ENCODE data around the gene GAB4. TPM values are rescaled to one million over a fixed set of nuclear protein-coding genes. Genes with fewer than 3 reads are reported as not detected.

Gene GAB4
- total RNA-seq, 1 experiment from 2014 or later = not detected

DNA sequence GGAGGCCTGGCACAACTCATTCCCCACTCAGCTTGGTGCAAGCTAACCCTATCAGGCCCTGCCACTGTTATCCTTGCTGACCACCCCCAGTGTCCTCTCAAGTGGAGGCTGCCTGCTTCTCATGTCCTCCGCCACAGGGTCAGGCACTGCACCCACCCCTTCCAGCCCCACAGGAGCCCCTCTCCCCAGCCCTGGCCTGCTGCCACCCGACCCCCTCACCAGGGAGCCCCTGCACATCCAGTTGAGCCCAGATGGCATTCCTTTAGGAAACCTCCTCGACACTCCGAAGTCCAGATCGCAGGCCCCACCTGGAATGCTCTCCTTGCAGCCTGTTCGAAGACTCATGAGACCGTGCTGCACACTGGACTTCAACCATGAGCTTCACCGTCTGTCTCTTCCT, 48.8 kb upstream of the GAB4 start:
- WGBS (ENCODE audit: extremely low coverage, insufficient read length, low lambda C conversion rate) = no CpG with 5 or more reads among the region's 8 CpGs
- Histone ChIP-seq H3K23me2 (ENCODE audit: insufficient read length, low read depth, low read length, poor library complexity, severe bottlenecking) (no peaks in the 10 kb centered on the region), H4K91ac (ENCODE audit: insufficient read length, low read depth, low read length) (no peak overlapping the region), H3K27me3 (ENCODE audit: insufficient read depth, low read length) (no peaks in the 10 kb centered on the region; the same call in 1 of the 2 replicates), H3K4ac (ENCODE audit: low read depth, low read length) (no peak overlapping the region), H4K20me1 (ENCODE audit: control insufficient read depth, insufficient read depth, insufficient read length) (no peaks in the 10 kb centered on the region), H3K56ac (ENCODE audit: insufficient read length, low read depth, low read length) (no peak overlapping the region), H3K9ac (ENCODE audit: extremely low read depth, insufficient read length, low read length) (no peak overlapping the region), H2BK20ac (ENCODE audit: low read depth, low read length, poor library complexity, severe bottlenecking) (no peak overlapping the region), H2BK5ac (ENCODE audit: insufficient read length, low read length) (no peak overlapping the region), H3K79me2 (ENCODE audit: insufficient read depth, low read length) (no peaks in the 10 kb centered on the region), H4K8ac (replicated peaks; ENCODE audit: insufficient read length, low read depth, low read length) (no peak overlapping the region), H3K18ac (ENCODE audit: insufficient read length, low read depth, low read length) (no peak overlapping the region), H3K4me1 (ENCODE audit: insufficient read depth, low read length) (no peaks in the 10 kb centered on the region), H2BK12ac (ENCODE audit: insufficient read length, low read depth, low read length) (no peak overlapping the region), H3K23ac (ENCODE audit: insufficient read length, low read depth, low read length) (no peak overlapping the region), H3K9me3 (ENCODE audit: control insufficient read depth, low read depth, low read length) (no peaks in the 10 kb centered on the region), H4K5ac (ENCODE audit: insufficient read length, low read depth, low read length) (no peak overlapping the region), H2BK15ac (ENCODE audit: low read depth, low read length) (no peak overlapping the region), H2BK120ac (ENCODE audit: low read depth, low read length, poor library complexity, severe bottlenecking) (no peak overlapping the region), H2AFZ (ENCODE audit: low read length) (no peak overlapping the region), H3T11ph (ENCODE audit: low read length) (no peak overlapping the region), H3K79me1 (ENCODE audit: insufficient read depth, low read depth, low read length, poor library complexity, severe bottlenecking) (no peaks in the 10 kb centered on the region), H3K4me2 (ENCODE audit: insufficient read depth, insufficient read length, low read length) (no peak overlapping the region), H2AK5ac (ENCODE audit: insufficient read length, low read length) (no peak overlapping the region), H3K27ac (ENCODE audit: insufficient read length, low read depth, low read length) (no peak overlapping the region), H3K14ac (ENCODE audit: insufficient read depth, low read length) (no peak overlapping the region)
- no peak overlapping the region for H3K4me3 Mint-ChIP-seq
- DNase-seq = no peak
- H3K4me1 Mint-ChIP-seq = peaks cover 0 to 3% of the 10 kb centered on the region in 2 experiments; a peak in 2 of 4 replicates
- no peak for TF ChIP-seq CTCF (conservative IDR thresholded peaks at IDR 0.05)
- H3K27ac Mint-ChIP-seq = no peak overlapping the region
- H3K36me3 Mint-ChIP-seq (ENCODE audit: insufficient read depth in 1 of 3, low read depth in 3 of 3) = no peaks in the 10 kb centered on the region; a peak in 1 of 7 replicates
- H3K27me3 Mint-ChIP-seq (ENCODE audit: low read depth) = peaks cover 24% of the 10 kb centered on the region
- peaks cover 4 to 14% of the 10 kb centered on the region in 2 experiments for H3K9me3 Mint-ChIP-seq

Measured in H9 (cell line).